Left lung (tissue), 10 donors: Measurements from ENCODE around the gene PDE4D. TPM values are rescaled to one million over a fixed set of nuclear protein-coding genes. Genes with fewer than 3 reads are reported as not detected.

Source experiments
- ATAC-seq: fragments of 200-7000 bp; cut with Tn5 transposase; one replicate; pipeline ENCODE4 v1.9.1; 2020; ENCODE audit warnings: moderate library complexity
- DNase-seq, 4 donors: peaks; one replicate each; pipeline ENCODE4 v3.0.0-alpha.2; 2013 to 2020
- H3K27ac ChIP-seq, 2 donors: fragments of 200-600 bp; sonication (generic) in 1 of 2; one replicate each; pipeline versions ENCODE4 v1.5.0 to v1.8.0; 2020 to 2021
- H3K27me3 ChIP-seq, 2 donors: fragments of 200-600 bp; sonication (generic) in 1 of 2; one replicate each; pipeline versions ENCODE4 v1.5.0 to v1.8.0; 2020 to 2021
- H3K36me3 ChIP-seq, 2 donors: fragments of 200-600 bp; sonication (generic) in 1 of 2; one replicate each; pipeline versions ENCODE4 v1.5.0 to v1.8.0; 2020 to 2021
- H3K4me1 ChIP-seq, 2 donors: fragments of 200-600 bp; one replicate each; pipeline ENCODE4 v1.8.0; 2021
- H3K4me3 ChIP-seq, 2 donors: fragments of 200-600 bp; sonication (generic) in 1 of 2; one replicate each; pipeline versions ENCODE4 v1.5.0 to v1.8.0; 2020 to 2021; ENCODE audit warnings: mild to moderate bottlenecking in 1 of 2
- H3K9me3 ChIP-seq, 2 donors: fragments of 200-600 bp; sonication (generic) in 1 of 2; one replicate each; pipeline versions ENCODE4 v1.5.0 to v1.8.0; 2020 to 2021
- CTCF ChIP-seq, 2 donors: fragments of 200-600 bp; sonication (generic) in 1 of 2; IDR thresholded peaks; one replicate each; pipeline versions ENCODE4 v1.5.0 to v1.8.0; 2021; ENCODE audit warnings: antibody characterized with exemption in 2 of 2
- intact Hi-C, 2 donors: fragments of 100-400 bp; cut with DNase I; formaldehyde crosslinking; loops; one replicate each; pipeline versions ENCODE4 v1.11.2 to v1.14.2; 2022
- polyA plus RNA-seq, 6 donors: library from polyadenylated mRNA; unstranded; fragments of 120-200 nt; gene quantifications; one replicate each; pipeline ENCODE4 v1.2.1, GENCODE V29; 2013; ENCODE audit not compliant: insufficient read length in 6 of 6
- total RNA-seq, 2 donors: library from RNA; stranded (reverse); fragmentation: NEBNext Ultra II Directional; extraction: Animal tissue kit (Norgen Biotek cat#: 25700); gene quantifications; one replicate each; pipeline ENCODE4 v1.2.1, GENCODE V29; 2021
- donor health status: DM: no; HTN: yes; CAD: no.
- donor health status: DM: no; HTN: no; CAD: no.

PDE4D gene
- total and polyA plus RNA-seq, 8 donors: 21.4 to 57.1 (median 25.4) TPM

- intact Hi-C loops: loop anchor here in 1 of 2 donors (10.0 kb wide), 1 partner anchor 286 kb away; no protein-coding TSS in a partner anchor
- no peak for TF ChIP-seq CTCF (IDR thresholded peaks at IDR 0.05)
- Histone ChIP-seq H3K36me3 (no peaks in the 10 kb centered on the region), H3K27me3 (no peaks in the 10 kb centered on the region), H3K27ac (no peak overlapping the region), H3K4me1 (peaks cover 0 to 5% of the 10 kb centered on the region in 2 donors), H3K9me3 (no peaks in the 10 kb centered on the region), H3K4me3 (no peak overlapping the region)
- no peak for DNase-seq
- ATAC-seq: no peak
These were observed 722.4 kb downstream of the PDE4D start for GRCh38 chr5:59171131-59171530.

- Histone ChIP-seq H3K4me1 (peaks cover 0 to 5% of the 10 kb centered on the region in 2 donors), H3K36me3 (no peaks in the 10 kb centered on the region), H3K9me3 (no peaks in the 10 kb centered on the region), H3K4me3 (no peak overlapping the region), H3K27ac (no peak overlapping the region), H3K27me3 (no peaks in the 10 kb centered on the region)
- intact Hi-C loops: loop anchor here in 1 of 2 donors (10.0 kb wide), 1 partner anchor 285 kb away; no protein-coding TSS in a partner anchor
- TF ChIP-seq CTCF (IDR thresholded peaks at IDR 0.05): no peak
- ATAC-seq (no peak), DNase-seq (no peak)
These were observed 723.8 kb downstream of the PDE4D start for GRCh38 chr5:59169768-59170150.

- Histone ChIP-seq H3K4me3 (no peak overlapping the region), H3K27ac (no peak overlapping the region), H3K9me3 (no peaks in the 10 kb centered on the region), H3K27me3 (no peaks in the 10 kb centered on the region), H3K36me3 (no peaks in the 10 kb centered on the region), H3K4me1 (peaks cover 0 to 5% of the 10 kb centered on the region in 2 donors)
- TF ChIP-seq CTCF (IDR thresholded peaks at IDR 0.05): no peak
- DNase-seq (no peak), ATAC-seq (no peak)
- intact Hi-C loops: no loop called here
These were observed 724.3 kb downstream of the PDE4D start for GRCh38 chr5:59169081-59169767.

GRCh38 chr5:59168067-59168466 is 725.5 kb downstream of the PDE4D start:
- no peak for ATAC-seq
- Histone ChIP-seq H3K27me3 (no peaks in the 10 kb centered on the region), H3K4me1 (no peaks in the 10 kb centered on the region)

More at GRCh38 chr5:59168067-59168466, 725.5 kb downstream of the PDE4D start:
- no peak overlapping the region for H3K4me3 ChIP-seq
- no peaks in the 10 kb centered on the region for H3K36me3 ChIP-seq
- intact Hi-C loops: no loop called here
- no peak overlapping the region for H3K27ac ChIP-seq
- no peak for DNase-seq
- no peaks in the 10 kb centered on the region for H3K9me3 ChIP-seq
- no peak for TF ChIP-seq CTCF (IDR thresholded peaks at IDR 0.05)
